Measurements from ENCODE around the gene MSMP. TPM values are rescaled to one million over a fixed set of nuclear protein-coding genes. Genes with fewer than 3 reads are reported as not detected.

Gene MSMP
- total RNA-seq, 1 donor from 2014 or later, result not detected

DNA sequence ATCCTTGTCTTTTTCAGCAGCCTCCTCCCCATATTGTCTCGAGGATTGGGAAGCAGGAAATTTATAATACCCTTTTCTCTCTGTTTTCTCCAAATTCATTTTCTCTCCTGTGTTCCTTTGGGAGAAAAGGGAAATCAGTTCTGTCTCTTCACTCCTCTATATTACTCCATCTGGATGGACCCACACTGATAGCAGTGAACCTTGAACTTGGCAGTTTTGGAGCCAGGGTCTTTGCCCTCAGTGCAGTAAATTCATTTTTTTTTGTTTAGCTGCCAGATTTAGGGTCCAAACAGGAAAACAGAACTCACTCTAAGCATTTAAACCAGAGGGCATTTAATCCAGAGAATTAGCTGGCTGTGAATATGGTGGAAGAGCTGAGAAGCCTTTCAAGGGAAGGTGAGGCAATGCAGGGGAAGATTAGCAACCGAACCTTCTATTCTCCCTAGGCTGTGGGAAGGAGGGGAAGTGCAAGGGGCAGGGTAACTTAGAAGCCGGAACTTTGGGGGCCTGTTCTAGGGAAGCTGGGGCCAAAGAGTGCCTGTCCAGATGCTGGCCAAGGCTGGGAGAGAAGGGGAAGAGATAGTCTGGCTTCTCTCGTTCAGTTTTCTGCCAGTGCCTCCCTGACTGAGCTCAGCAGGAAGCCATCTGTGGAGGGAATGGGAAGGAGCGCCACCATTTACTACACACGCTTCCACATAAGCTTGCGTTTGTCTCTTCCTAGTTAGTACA is 21.0 kb upstream of the MSMP start:
- intact Hi-C loops (cut with micrococcal nuclease), result no loop called here
- ATAC-seq (peak; percentile 58), DNase-seq (no peak)

DNA sequence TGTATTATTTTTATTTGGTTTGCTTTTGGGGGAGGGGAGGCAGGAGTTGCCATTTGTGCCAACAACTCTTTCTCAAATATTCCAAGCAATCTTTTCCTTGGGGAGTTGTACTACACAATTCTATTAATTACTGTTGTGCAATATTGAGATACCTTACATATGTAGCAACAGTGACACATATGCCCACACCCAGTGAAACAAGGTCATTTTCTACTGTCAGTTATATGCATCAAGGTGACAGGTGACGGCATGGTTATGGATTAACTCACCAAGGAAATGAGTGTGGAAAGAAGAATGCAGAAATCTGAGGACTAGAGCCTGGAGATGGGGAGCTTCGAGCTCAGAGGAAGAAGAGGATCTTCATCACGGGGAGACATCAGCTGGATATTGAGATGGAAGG is 17.9 kb upstream of the MSMP start:
- intact Hi-C loops (cut with micrococcal nuclease), result no loop called here
- ATAC-seq (no peak), DNase-seq (no peak)

- intact Hi-C loops (cut with micrococcal nuclease), result no loop called here
- DNase-seq (no peak), ATAC-seq (peak; percentile 31)
These were observed 17.5 kb upstream of the MSMP start for GRCh38 chr9:35771534-35771933.

GRCh38 chr9:35771075-35771433 is 17.0 kb upstream of the MSMP start:
- peak; percentile 92 for ATAC-seq
- intact Hi-C loops (cut with micrococcal nuclease), result no loop called here
- DNase-seq, result no peak

- DNase-seq, result no peak
- intact Hi-C loops (cut with micrococcal nuclease), result no loop called here
- no peak for ATAC-seq
These were observed 15.7 kb upstream of the MSMP start for GRCh38 chr9:35769763-35770162.

DNA sequence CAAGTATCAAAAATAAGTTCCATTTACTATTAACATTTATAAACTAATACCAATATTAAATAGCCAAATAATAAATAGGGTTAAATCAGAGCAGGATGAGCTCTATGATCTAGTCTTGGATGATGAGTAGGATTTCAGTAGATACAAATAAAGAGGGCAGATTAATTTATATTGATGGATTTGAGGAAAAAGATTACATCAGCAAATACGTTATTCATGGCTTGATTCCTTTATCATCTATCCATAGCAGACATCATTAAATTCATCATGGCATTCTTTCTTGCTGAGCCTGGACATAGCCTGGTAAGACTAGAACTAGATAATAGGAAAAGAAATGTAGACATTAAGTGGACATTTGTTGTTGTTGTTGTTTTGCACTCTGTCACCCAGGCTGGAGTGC is 13.4 kb upstream of the MSMP start:
- ATAC-seq (no peak), DNase-seq (no peak)
- intact Hi-C loops (cut with micrococcal nuclease), result no loop called here

GRCh38 chr9:35766997-35767396 is 12.9 kb upstream of the MSMP start:
- ATAC-seq, result no peak
- intact Hi-C loops (cut with micrococcal nuclease), result no loop called here

DNA sequence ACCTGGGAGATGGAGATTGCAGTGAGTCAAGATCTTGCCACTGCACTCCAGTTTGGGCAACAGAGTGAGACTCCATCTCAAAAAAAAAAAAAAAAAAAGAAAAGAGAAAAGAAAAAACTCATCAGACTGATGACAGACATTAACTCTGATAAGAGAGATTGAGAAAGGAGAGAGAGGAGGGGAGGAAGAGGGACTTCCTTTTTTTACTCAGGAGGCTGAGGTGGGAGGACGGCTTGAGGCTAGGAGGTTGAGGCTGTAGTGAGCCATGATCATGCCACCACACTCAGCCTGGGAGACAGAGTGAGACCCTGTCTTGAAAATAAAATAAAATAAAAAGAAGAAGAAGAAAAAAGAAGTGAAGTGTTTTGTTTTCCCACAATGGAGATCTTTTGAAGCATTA is 9.7 kb upstream of the MSMP start:
- DNase-seq (no peak), ATAC-seq (no peak)
- intact Hi-C loops (cut with micrococcal nuclease), result no loop called here

More at GRCh38 chr9:35766997-35767396, 12.9 kb upstream of the MSMP start:
- no peak for DNase-seq

DNA sequence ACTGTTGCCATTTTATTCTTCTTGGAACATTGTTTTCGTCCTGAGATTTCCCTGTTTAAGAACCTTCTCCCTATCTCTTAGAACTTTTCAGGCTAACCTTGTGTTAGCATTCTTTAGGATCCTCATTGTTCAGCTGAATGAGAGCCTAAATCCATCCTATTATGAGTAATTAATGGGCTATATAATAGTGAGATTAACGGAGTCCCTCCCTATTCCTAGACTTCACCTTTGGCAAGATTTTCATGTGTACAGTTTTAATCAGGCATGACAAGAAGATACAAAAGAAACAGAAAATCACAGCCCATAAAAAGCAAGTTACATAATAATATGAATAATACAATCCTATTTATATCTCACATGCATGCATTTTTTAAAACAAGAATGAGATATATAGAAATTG is 9.1 kb upstream of the MSMP start:
- no peak for ATAC-seq
- intact Hi-C loops (cut with micrococcal nuclease), result no loop called here
- no peak for DNase-seq

- no peak for DNase-seq
- intact Hi-C loops (cut with micrococcal nuclease), result no loop called here
- no peak for ATAC-seq
These were observed 6.6 kb upstream of the MSMP start for GRCh38 chr9:35760651-35761050.

GRCh38 chr9:35759795-35760194 is 5.7 kb upstream of the MSMP start:
- DNase-seq (no peak), ATAC-seq (no peak)
- intact Hi-C loops (cut with micrococcal nuclease), result no loop called here

- intact Hi-C loops (cut with micrococcal nuclease), result no loop called here
- ATAC-seq (no peak), DNase-seq (no peak)
These were observed 4.5 kb upstream of the MSMP start for GRCh38 chr9:35758475-35759050.

GRCh38 chr9:35757892-35758275 is 3.8 kb upstream of the MSMP start:
- DNase-seq, result no peak
- ATAC-seq, result no peak
- intact Hi-C loops (cut with micrococcal nuclease), result no loop called here

DNA sequence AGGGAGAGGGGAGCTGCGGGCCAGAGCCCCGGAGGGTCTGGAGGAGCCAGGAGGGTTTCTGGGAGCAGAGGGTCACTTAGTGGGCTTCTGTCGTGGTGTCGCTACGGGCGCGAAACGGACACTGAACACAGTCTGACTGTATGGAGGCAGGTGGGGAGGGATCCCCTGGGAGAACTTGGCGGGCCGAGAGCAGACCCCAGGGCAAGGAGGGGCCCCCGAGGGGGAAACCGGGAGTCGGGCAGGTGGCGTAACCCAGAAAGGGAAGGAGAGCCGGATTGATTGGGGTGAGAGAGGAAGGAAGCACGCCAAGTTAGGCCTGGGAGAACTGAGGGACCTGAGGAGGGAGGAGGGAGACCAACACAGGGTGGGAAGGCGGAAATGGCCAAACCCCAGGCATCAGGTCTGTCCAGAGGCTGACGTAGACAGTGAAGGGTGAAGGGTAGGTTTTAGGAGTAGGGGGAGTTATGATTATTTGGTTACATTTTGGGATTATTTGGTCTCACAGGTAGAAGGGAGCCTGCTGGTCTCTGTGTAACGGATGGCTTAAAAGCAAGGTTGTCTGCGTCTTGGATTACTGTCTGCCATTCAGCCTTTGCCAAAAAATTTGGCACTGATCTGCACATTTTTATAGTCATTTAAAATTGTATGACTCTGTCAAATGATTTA is 3.3 kb upstream of the MSMP start:
- no peak for DNase-seq
- intact Hi-C loops (cut with micrococcal nuclease), result no loop called here
- peak; percentile 69 for ATAC-seq

DNA sequence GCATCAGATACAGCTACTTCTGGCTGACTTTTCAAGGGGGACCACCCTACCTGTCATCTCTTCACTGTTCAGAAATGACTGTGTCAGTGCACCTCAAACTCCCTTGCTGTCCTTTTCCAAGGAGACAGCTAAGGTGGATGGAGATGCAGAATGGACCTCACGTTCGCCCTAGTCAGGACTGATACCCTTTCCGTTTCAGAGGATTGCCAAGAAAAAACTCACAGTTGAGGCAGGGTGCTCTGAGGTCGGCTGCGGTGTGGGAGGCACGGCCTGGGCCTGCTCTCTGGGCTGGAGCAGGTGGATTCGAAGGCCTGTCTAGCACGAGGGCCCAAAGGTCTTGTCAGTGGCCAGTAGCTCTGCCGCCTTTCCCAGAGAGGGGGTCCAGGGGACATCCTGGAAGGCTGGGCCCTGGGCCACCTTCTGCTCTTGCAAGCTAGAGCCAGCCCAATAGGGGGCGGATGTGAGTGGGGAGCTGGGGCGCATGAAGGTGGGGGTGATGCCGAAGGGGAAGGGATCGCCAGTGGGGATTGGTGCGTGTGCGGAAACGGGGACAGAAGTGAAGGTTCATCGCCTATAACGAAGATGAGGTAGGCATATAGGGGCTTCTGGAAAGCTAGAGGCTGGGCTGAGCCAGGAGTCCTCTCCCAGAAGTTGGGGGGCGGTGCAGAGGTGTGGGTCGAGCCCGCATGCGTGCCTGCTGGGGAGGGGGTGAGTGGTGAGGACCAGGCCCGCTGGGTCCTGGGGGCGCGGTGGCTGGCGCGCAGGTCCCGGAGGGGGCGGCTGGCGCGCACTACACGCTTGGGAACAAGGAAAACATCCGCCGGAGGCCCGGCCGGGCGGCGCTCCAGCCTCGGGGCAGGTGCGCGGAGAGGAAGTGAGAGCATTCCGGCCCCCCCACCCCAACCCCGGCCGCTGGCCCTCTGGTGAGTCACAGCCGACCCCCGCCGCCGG is 2.5 kb upstream of the MSMP start:
- ATAC-seq, result peak; percentile 78
- intact Hi-C loops (cut with micrococcal nuclease), result no loop called here
- peak; percentile 82 for DNase-seq

- intact Hi-C loops (cut with micrococcal nuclease), result no loop called here
- ATAC-seq (no peak), DNase-seq (no peak)
These were observed 995 bp upstream of the MSMP start for GRCh38 chr9:35755071-35755470.

- ATAC-seq (no peak), DNase-seq (no peak)
- intact Hi-C loops (cut with micrococcal nuclease), result no loop called here
These were observed 610 bp downstream of the MSMP start for GRCh38 chr9:35753466-35753865.

- ATAC-seq (no peak), DNase-seq (no peak)
- intact Hi-C loops (cut with micrococcal nuclease), result no loop called here
These were observed 3.9 kb downstream of the MSMP start for GRCh38 chr9:35750256-35750531.

GRCh38 chr9:35749515-35750255 is 4.4 kb downstream of the MSMP start:
- DNase-seq, result peak; percentile 55
- intact Hi-C loops (cut with micrococcal nuclease), result no loop called here

More at GRCh38 chr9:35749515-35750255, 4.4 kb downstream of the MSMP start:
- peak; percentile 29 for ATAC-seq
